Activated naive CD8-positive, alpha-beta T cell treated with anti-CD3 and anti-CD28 coated beads, Interleukin-2, amount 10 ng/mL, durations not matched to agents 7 days and 5 days (primary cell): Measurements from ENCODE around the gene GTF2B. TPM values are rescaled to one million over a fixed set of nuclear protein-coding genes. Genes with fewer than 3 reads are reported as not detected.

ENCODE experiments used
- ATAC-seq: fragments of 150-1000 bp; cut with Tn5 transposase; one replicate; pipeline ENCODE4 v1.10.0; 2021; ENCODE audit warnings: low read depth, moderate library complexity
- POLR2A ChIA-PET: fragments of 350-600 bp; sonication (Branson Sonifier 250); formaldehyde crosslinking; loops from one replicate; lab custom pipeline; 2021; ENCODE audit warnings: antibody characterized with exemption; lab: Charles Lee
- DNase-seq: peaks from one replicate; pipeline ENCODE4 v3.0.0; 2021
- H3K27ac Mint-ChIP-seq: one replicate; pipeline ENCODE4 v1.8.0; 2022; ENCODE audit warnings: mild to moderate bottlenecking, mixed read lengths
- H3K27me3 Mint-ChIP-seq: one replicate; pipeline ENCODE4 v1.8.0; 2022; ENCODE audit warnings: mild to moderate bottlenecking, moderate library complexity, mixed read lengths
- H3K36me3 Mint-ChIP-seq: one replicate; pipeline ENCODE4 v1.8.0; 2021; ENCODE audit warnings: mild to moderate bottlenecking, mixed read lengths
- H3K4me1 Mint-ChIP-seq: one replicate; pipeline ENCODE4 v1.8.0; 2021; ENCODE audit warnings: mixed read lengths
- H3K4me3 Mint-ChIP-seq: one replicate; pipeline ENCODE4 v1.8.0; 2022; ENCODE audit warnings: mild to moderate bottlenecking, moderate library complexity, mixed read lengths
- H3K9me3 Mint-ChIP-seq: one replicate; pipeline ENCODE4 v1.8.0; 2021; ENCODE audit warnings: mixed read lengths
- total RNA-seq, 2 experiments: library from RNA; stranded (reverse); gene quantifications; one replicate each; pipeline ENCODE4 v1.2.3, GENCODE V29; 2021

The GTF2B gene
- total RNA-seq, 2 experiments from 2014 or later: 40.2 to 41.7 TPM

- H3K27me3 Mint-ChIP-seq: no peaks in the 10 kb centered on the region
- peaks cover 8% of the 10 kb centered on the region for H3K4me1 Mint-ChIP-seq
- DNase-seq: no peak
- no peak overlapping the region for H3K27ac Mint-ChIP-seq
- H3K36me3 Mint-ChIP-seq: peaks cover 44% of the 10 kb centered on the region
- POLR2A ChIA-PET: no interaction called here
- ATAC-seq: no peak
- H3K9me3 Mint-ChIP-seq: peaks cover 5% of the 10 kb centered on the region
- no peak overlapping the region for H3K4me3 Mint-ChIP-seq
Measured at GRCh38 chr1:88802950-88803349, 88.4 kb downstream of the GTF2B start.

Other genes starting within 250 kb of the GTF2B start
- gene PKN2, start 207.3 kb downstream of the GTF2B start, total RNA-seq: 10 to 100 TPM; 32.4 to 36.7 TPM
- 10 to 100 TPM; 34.8 to 37.9 TPM for gene KYAT3, start 101.1 kb upstream of the GTF2B start, total RNA-seq
- gene RBMXL1, start 101.1 kb upstream of the GTF2B start, total RNA-seq: 10 to 100 TPM; 22.2 to 22.9 TPM
- gene GBP3, start 131.3 kb upstream of the GTF2B start, total RNA-seq: 10 to 100 TPM; 45.9 to 50.7 TPM
- 100 to 1,000 TPM; 150 to 160 TPM for gene GBP1, start 173.6 kb upstream of the GTF2B start, total RNA-seq
- 100 to 1,000 TPM; 170 to 179 TPM for gene GBP2, start 234.5 kb upstream of the GTF2B start, total RNA-seq